ENCODE data around the gene IFITM5.
"Not testable (repeated sequence)": the region's sequence is repeated elsewhere in the genome, so short reads cannot be mapped to it uniquely, and the experiment has no call there.

The IFITM5 gene

DNA sequence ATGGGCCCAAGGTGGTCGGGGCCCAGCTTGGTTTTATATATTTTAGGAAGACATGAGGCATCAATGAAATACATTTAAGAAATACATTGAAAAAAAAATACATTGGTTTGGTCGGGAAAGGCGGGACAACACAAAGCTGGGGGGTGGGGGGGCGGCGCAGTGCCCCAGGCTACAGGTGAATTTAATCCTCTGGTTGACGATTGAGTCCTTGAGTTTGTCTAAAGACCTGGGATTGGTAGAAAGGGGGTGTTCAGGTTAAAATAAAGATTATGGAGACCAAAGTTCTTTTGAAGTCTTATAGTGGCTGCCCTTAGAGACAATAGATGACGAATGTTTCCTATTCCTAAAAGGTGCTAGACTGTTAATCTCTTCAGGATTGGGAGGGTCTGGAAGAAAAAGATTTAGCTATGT is 17.6 kb upstream of the IFITM5 start:
- no peak overlapping the region for H3K4me3 ChIP-seq (replicated peaks in 1 of 2; ENCODE audit: low read depth in 2 of 2, low read length in 2 of 2)
- no peak for DNase-seq (ENCODE audit: low read depth in 2 of 2)

DNA sequence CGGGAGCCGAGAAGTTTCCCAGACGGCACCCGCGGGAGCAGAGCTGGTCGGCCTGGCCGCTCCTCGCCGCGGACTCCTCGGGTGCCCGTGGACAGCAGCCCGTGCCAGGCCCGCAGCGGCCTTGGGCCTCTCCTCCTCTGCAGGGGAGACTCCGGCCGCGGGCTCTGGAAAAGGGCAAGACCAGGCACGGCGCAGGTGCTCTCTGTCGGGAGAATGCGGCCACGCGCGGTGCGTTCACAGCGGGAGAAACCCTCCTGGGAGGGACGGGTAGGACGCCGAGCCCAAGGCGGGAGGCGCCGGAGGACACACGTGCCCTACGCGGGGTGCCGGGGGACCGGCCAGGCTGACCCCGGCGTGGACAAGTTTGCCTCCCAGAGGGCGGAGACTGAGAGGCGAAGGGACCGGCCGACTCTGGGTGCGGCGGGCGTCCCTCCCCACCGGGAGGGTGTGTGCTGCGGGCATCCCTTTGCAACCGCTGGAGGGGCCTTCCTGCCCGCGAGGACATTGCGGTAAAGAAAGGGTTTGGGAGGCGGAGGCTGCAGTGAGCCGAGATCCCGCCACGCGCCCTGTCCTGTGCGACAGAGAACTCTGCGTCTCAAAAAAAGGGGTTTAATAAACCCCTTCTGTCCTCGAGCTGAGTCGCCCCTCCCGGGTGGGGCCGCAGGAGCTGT is 16.8 kb upstream of the IFITM5 start:
- peak; percentile 12 to 19 for DNase-seq (ENCODE audit: low read depth in 2 of 2)
- TF ChIP-seq, protein P1, sequence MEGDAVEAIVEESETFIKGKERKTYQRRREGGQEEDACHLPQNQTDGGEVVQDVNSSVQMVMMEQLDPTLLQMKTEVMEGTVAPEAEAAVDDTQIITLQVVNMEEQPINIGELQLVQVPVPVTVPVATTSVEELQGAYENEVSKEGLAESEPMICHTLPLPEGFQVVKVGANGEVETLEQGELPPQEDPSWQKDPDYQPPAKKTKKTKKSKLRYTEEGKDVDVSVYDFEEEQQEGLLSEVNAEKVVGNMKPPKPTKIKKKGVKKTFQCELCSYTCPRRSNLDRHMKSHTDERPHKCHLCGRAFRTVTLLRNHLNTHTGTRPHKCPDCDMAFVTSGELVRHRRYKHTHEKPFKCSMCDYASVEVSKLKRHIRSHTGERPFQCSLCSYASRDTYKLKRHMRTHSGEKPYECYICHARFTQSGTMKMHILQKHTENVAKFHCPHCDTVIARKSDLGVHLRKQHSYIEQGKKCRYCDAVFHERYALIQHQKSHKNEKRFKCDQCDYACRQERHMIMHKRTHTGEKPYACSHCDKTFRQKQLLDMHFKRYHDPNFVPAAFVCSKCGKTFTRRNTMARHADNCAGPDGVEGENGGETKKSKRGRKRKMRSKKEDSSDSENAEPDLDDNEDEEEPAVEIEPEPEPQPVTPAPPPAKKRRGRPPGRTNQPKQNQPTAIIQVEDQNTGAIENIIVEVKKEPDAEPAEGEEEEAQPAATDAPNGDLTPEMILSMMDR (IDR thresholded peaks at IDR 0.05; ENCODE audit: low read depth, low read length): no peak

More for the DNA sequence above, 17.6 kb upstream of the IFITM5 start:
- TF ChIP-seq, protein P1 (IDR thresholded peaks at IDR 0.05; ENCODE audit: low read depth, low read length): no peak

GRCh38 chr11:315516-315994 is 16.2 kb upstream of the IFITM5 start:
- no peak for DNase-seq (ENCODE audit: low read depth in 2 of 2)
- H3K4me3 ChIP-seq (replicated peaks in 1 of 2; ENCODE audit: low read depth in 2 of 2, low read length in 2 of 2): peak overlapping the region in 1 of 2 donors; percentile 68

More for the DNA sequence above, 16.8 kb upstream of the IFITM5 start:
- peak overlapping the region; percentile 10 to 68 for H3K4me3 ChIP-seq (replicated peaks in 1 of 2; ENCODE audit: low read depth in 2 of 2, low read length in 2 of 2)

DNA sequence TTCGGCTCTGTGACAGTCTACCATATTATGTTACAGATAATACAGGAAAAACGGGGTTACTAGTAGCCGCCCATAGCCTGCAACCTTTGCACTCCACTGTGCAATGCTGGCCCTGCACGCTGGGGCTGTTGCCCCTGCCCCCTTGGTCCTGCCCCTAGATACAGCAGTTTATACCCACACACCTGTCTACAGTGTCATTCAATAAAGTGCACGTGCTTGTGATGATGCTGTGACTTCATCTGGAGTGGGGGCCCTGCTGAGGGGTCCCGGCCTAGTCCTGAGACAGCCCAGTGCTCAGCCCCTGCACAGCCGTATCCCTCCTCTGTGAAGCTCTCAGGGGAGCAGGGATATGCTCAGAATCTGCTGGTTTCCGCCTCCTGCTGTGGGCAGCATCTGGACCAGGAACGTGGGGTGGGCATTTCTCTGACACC is 15.7 kb upstream of the IFITM5 start:
- no peak for DNase-seq (ENCODE audit: low read depth in 2 of 2)
- TF ChIP-seq, protein P1 (IDR thresholded peaks at IDR 0.05; ENCODE audit: low read depth, low read length): no peak
- H3K4me3 ChIP-seq (replicated peaks in 1 of 2; ENCODE audit: low read depth in 2 of 2, low read length in 2 of 2): peak overlapping the region; percentile 10 to 68

More at GRCh38 chr11:315516-315994, 16.2 kb upstream of the IFITM5 start:
- TF ChIP-seq, protein P1 (IDR thresholded peaks at IDR 0.05; ENCODE audit: low read depth, low read length): no peak

- DNase-seq (ENCODE audit: low read depth in 2 of 2): not testable (repeated sequence)
- H3K4me3 ChIP-seq (replicated peaks in 1 of 2; ENCODE audit: low read depth in 2 of 2, low read length in 2 of 2): peak overlapping the region; percentile 43 to 68
Measured at GRCh38 chr11:314554-314875, 15.2 kb upstream of the IFITM5 start.

GRCh38 chr11:313787-314553 is 14.6 kb upstream of the IFITM5 start, which contains the start of gene IFITM1:
Gene IFITM1, plus strand, starts transcription at chr11:314040. Its CDS starts 131 bp downstream, at chr11:314171.
- peak within 1 kb of the TSS; percentile 43 to 68 for H3K4me3 ChIP-seq (replicated peaks in 1 of 2; ENCODE audit: low read depth in 2 of 2, low read length in 2 of 2)
- DNase-seq (ENCODE audit: low read depth in 2 of 2): peak; percentile 62 to 92
- TF ChIP-seq, protein P1 (IDR thresholded peaks at IDR 0.05; ENCODE audit: low read depth, low read length): no peak

GRCh38 chr11:313304-313786 is 14.0 kb upstream of the IFITM5 start:
- no peak overlapping the region for H3K4me3 ChIP-seq (replicated peaks in 1 of 2; ENCODE audit: low read depth in 2 of 2, low read length in 2 of 2)
- TF ChIP-seq, protein P1 (IDR thresholded peaks at IDR 0.05; ENCODE audit: low read depth, low read length): no peak
- peak in 1 of 2 donors; percentile 51 for DNase-seq (ENCODE audit: low read depth in 2 of 2)

All from cardiac fibroblast (primary cell).